Activated CD4-positive, CD25-positive, alpha-beta regulatory T cell treated with anti-CD3 and anti-CD28 coated beads, Interleukin-2, amount 50 U/mL, for 16 hours (primary cell): Measurements from ENCODE around the gene SSU72.

Experiments used
- DNase-seq: peaks from one replicate; pipeline ENCODE4 v3.0.0-alpha.2; 2020; ENCODE audit warnings: low read depth, low spot score

The SSU72 gene

DNA sequence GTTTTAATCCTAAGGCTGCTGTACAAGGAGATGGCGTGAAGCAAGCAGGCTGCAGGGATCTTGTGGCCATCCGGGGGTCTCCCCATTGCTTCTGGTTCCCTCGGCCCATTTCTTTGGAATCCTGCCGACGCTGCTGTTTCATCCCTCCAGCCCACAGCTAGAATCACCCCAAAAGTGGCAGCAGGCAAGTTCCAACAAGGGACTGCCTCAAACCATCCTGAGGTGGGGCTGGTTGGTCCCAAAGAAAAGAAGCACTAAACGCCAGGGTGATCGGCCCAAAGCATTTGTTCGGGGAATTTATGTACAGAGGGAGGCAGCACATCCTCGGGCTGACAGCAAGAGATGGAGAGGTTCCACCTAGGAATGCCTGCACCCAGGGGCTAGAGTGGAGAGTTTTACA is 36.1 kb upstream of the SSU72 start:
- no peak for DNase-seq

DNA sequence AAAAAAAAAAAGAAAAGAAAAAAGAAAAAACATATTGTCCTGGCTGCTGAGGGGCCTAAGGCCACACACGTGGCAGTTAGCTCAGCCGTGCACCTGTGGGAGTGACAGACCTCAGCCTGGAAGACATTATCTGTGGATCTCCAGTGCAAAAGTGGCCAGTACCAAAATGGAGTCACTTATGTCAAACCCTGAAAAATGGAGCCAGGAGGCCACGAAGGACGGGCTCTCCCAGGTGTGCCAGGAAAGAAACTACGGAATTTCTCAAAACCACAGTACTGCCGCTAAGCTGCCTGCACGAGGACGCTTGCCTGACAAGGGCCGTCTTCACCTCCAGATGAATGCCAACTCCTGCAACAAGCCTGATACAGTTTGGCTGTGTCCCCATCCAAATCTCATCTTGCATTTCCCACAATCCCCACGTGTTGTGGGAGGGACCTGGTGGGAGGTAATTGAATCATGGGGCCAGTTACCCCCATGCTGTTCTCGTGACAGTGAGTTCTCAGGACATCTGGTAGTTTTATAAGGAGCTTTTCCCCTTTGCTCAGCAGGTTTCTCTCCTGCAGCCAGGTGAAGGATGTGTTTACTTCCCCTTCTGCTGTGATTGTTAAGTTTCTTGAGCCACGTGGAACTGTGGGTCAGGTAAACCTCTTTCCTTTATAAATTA is 35.3 kb upstream of the SSU72 start:
- DNase-seq = no peak

DNA sequence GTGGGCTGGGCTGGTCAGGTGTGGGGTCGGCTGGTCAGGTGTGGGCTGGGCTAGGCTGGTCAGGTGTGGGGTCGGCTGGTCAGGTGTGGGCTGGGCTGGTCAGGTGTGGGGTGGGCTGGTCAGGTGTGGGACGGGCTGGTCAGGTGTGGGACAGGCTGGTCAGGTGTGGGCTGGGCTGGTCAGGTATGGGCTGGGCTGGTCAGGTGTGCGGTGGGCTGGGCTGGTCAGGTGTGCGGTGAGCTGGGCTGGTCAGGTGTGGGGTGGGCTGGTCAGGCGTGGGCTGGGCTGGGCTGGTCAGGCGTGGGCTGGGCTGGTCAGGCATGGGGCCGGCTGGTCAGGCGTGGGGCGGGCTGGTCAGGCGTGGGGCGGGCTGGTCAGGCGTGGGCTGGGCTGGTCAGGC is 31.6 kb upstream of the SSU72 start:
- no peak for DNase-seq

DNA sequence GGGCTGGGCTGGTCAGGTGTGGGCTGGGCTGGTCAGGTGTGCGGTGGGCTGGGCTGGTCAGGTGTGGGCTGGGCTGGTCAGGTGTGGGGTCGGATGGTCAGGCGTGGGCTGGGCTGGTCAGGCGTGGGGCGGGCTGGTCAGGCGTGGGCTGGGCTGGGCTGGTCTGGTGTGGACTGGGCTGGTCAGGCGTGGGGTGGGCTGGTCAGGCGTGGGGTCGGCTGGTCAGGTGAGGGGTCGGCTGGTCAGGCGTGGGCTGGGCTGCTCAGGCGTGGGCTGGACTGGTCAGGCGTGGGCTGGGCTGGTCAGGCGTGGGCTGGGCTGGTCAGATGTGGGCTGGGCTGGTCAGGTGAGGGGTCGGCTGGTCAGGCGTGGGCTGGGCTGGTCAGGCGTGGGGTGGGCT is 31.1 kb upstream of the SSU72 start:
- no peak for DNase-seq

DNA sequence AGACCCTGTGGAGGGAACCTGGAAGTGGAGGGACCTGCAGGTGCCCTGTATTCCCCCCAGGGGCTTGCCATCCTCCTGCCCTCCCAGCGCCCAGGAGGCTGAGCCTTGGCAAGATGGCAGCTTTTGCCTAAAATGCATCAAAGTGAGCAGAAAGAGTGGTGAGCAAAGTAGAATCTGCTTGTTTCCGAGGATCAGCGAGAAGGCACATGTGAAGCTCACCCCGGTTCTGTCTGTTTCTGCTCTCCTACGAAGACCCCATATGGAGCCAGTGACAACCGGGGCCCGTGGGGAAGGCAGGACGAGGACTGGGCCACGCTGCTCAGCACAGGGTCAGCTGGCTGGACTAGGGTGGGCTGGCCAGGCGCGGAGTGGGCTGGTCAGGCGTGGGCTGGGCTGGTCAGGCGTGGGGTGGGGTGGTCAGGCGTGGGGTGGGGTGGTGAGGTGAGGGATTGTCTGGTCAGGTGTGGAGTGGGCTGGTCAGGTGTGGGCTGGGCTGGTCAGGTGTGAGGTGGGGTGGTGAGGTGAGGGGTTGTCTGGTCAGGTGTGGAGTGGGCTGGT is 30.4 kb upstream of the SSU72 start:
- no peak for DNase-seq

DNA sequence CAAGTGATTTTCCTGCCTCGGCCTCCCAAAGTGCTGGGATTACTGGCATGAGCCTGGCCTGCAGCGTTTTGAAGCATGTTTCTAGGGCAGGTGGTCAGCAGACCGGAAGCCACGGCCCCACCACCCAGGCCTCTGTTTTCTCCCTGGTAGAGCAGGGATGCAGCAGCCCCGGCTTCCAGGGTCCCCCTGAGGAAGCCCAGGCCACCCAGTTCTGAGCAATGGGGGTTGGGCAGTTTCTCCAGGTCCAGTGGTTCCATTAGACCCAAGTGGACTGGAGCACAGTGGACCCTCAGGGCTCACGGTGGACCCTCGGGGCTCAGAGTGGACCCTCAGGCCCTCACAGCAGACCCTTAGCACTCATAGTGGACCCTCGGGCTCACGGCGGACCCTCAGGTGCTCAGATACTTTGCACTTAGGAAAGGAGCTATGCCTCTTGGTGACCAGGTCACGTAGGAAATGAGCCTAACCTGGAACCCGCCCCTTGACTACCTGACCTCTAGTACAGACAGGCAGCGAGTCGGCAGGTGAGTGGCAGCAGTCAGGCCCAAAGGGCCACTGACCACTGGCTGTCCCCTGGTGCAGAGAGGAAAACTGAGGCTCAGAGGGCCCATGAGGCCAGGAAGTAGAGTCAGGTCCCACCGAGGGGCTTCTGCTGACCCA is 29.8 kb upstream of the SSU72 start:
- DNase-seq = no peak

DNA sequence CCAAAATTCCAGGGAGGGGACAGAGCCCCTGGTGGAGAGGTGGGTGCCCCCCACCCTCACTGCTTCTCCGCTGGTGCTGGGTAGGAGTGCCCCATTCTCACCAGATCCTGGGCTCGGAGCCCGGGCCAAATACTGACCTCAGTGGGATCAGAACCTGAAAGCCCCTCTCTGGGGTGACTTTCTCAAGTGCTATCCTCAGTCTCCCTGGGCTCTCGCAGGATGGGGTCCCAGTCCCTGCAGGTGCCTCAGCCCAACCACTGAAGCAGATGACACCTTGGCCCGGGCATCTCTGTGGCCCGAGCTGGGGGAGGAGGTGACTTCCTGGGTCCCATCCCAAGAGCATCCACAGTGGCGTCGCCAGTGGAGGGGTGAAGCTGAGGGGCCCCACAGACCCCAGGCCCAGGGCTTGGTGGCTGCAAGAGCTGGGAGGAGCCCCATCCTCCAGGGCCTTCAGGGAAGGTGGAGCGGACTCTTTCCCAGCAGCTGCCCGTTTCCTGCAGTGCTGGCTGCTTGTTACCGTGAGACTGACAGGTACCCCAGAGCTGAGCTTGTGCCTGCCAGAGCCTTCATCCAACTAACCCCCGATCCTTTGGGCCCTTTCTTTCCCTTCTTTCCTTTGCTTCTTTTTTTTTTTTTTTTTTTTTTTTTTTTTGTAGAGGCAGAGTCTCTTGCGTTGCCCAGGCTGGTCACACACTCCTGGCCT is 29.2 kb upstream of the SSU72 start:
- no peak for DNase-seq

DNA sequence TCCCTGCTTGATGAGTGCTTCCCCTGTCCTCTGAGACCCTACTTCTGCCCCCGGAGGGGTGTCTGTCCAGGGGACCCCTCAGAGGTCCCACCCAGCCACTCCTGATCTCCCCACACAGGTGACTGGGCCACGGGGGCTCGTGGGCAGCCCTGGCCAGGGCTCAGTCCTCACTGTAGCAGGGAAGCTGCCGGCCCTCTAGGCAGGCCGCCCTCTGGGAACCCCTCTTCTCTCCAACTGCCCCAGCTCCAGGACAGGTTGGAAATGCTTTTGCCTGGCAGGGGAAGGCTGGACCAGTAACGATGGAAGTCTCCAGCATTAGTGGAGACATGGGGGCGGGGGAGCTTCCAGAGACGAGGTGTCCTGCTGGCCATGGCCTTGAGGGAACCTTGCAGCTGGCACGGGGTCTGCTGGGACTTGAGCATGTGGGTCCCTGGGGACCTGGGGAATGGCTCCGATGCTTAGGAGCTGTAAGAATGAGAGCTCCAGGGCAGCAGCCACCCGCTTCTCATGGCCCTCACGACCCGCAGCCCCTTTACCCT is 28.4 kb upstream of the SSU72 start:
- DNase-seq = no peak

DNA sequence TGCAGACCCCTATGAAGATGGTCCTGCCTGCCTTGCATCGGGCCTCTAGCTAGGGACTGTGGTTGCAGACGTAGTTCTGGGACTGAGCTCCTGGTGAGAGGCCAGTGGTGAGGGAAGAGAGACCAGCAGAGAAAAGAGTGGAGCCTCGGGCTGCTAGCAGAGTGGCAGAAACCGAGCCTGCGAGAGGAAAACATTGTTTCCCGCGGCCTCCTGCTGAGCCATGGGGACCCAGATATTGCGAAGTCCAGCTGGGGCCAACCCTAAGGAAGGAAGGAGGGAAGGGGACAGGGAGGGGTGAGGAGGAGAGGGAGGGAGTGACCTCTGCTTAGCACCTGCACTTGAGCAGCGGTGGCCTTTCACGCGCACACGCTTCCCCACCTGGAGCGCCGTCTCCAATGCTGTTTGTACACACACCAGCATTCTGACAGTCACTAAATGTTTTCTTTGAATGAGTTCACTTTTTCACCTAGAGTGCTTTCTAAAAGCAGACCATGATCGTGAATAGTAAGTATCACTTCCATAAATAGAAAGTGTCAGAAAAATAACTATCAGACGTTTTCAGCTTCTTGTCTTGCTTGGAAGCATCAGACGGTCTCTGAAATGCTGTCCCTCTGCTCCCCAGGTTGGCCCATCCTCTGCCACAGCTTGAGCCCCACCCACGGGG is 27.8 kb upstream of the SSU72 start:
- no peak for DNase-seq

DNA sequence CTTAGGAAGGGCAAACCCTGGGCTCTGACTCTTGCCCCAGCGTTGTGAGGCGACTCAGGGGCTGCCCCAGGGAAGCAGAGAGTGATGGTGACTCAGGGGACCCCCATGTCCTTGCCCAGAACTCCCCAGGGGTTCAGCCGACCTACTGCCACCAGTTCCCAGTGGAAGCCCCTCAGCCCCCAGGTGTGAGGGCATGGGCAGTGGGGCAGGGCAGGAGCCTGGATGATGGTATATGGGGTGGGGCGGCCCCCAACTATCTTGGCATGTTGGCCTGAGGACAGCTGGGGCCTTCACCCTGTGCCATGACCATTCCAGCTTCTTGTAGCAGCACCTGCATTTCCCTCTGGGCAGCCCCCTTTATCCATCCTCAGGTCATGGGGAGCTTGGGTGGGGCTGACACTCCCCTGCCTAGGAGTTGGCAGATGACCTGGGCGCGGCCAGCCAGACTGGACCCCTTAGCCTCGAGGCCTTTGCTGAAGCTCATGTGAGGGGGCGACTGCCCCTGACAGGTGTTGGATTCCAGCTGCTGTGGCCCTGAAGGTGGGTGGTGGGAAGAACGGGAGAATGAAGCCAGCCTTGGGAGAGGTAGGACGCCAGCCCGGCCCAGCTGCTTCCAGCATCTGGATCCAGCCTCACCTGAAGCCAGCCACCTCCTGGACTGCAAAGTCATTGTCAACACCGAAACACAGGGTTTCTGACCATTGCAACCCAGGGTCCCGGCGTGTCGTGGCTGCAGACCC is 27.1 kb upstream of the SSU72 start:
- no peak for DNase-seq

DNA sequence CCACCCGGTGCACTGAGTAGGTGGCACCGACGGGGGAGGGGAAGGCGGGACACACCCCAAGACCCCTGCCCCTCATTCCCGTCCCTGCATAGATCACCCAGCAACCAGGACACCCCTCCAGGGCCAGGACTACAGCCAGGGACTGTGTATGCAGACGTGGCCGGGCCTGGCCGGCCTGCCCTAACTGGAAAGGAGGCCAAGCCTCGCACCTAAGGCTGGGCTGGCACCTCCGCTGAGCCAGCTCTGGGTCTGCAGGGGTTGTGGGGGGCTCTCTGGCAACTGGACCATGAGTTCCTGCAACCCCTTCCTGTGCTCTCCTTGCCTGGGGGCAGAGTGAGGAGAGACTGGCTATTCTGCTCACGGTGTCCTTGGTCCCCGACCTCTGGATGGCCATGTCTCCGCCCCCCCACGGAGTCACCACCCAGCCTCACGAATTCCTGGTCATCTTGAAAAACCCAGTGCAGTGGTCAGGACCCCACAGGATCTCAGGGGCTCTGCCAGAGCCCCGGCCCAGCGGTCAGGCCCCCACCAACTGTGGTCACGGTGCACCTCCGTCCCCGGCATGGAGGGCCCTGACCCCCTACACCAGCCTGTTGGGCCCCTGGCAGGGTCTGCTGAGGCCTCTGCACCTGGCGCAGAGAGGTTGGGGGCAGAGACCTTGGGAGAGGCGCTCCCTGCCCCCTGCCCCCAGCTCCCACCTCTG is 26.3 kb upstream of the SSU72 start:
- DNase-seq = no peak

DNA sequence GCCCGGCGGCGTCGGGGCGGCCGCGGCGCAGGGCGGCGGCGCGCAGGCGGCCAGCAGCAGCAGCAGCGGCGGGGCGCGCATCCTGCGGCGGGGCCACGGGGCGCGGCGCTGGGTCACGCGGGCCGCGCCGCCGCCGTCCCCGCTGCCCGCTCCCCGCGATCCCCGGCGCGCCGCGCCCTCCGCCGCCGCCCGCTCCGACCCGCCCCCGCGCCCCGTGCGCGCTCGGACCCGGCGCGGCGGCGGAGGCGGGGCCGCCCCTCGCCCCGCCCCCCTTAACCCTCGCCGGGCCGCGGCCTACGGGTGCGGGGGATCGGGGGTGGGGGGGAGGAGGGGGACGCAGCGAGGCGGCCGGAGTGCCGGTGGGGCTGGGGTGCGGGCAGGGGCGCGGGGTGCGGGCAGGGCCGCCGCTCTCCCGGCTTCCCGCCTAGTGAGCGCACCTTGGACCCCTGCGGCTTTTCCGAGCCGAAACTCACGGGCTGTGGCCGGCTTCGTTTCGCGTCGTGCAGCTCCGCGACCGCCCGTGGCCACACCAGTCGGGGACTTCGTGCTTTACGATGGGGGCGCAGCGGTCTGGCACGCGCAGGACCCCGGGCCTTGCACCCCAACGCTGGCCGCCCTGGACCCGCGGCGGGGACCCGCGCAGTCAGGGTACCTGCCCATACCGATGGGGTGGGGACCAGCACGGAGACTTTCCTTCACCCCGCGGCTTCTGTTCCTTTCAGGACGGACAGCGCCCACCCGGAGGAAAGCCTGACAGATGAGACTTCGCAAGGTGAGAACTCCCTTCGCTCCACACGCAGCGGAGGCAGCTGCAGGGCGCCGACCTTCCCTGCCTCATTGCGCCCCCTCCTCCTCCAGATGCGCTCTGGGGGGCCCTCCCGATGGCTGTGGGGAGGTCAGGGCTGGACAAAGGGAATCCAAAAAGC is 25.5 kb upstream of the SSU72 start, which contains the start of gene FNDC10:
Gene FNDC10, minus strand, starts transcription at position 201 of the 926 bp plus-strand sequence. Its CDS starts 120 bp downstream, at position 81.
- no peak for DNase-seq

DNA sequence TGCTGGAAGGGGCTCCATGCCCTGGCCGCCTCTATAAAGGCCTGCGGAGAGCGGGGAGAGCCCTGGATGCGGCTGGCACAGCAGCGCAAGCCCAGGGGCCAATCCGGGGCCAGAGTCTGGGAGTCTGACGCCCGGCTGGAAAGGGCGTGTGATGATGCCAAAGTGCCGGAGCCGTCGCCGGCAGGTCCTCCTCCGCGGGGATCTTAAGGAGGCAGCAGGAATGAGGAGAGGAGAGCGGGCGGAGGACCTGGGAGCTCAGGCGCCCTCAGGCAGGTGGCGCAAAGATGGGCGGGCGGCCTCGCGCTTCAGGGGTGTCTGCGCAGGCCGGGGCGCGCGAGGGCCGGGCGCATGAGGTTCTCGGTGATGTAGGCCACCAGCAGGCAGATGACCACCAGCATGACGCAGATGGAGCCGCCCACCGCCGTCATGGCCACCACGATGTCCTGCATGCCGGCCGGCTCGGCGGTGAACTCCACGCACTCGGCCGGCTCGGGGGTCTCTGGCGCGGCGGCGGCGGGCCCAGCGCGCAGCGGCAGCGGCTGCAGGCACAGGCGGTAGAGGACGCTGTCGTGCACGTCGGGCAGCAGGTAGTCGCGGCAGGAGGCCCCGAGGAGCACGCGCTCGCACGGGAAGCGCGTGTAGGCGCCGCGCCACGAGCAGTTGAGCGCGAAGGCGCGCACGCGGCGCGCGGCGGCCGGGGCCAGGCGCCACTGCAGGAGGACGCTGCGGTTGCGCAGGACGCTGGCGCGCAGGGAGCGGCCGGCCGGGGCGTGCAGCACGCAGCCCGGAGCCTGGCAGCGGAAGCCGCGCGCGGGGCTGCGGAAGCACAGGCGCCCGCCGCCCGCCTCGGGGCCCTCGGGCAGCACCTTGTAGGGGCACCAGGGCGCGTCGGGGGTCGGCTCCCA is 24.6 kb upstream of the SSU72 start:
- no peak for DNase-seq

DNA sequence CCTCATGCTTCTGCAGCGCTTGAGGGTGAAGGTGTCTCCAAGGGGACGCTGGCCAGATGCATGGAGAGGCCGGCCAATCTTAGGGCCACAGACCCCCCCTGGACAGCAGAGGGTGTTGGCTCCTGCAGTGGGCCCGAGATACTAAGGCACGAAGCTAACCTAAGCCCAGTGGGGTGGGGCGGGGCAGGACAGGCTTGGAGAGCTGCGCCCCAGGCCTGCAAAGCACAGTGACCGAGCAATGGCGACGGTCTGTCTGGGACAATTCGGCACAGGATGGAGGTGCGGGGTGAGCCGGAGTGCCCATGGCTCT is 24.0 kb upstream of the SSU72 start:
- no peak for DNase-seq

DNA sequence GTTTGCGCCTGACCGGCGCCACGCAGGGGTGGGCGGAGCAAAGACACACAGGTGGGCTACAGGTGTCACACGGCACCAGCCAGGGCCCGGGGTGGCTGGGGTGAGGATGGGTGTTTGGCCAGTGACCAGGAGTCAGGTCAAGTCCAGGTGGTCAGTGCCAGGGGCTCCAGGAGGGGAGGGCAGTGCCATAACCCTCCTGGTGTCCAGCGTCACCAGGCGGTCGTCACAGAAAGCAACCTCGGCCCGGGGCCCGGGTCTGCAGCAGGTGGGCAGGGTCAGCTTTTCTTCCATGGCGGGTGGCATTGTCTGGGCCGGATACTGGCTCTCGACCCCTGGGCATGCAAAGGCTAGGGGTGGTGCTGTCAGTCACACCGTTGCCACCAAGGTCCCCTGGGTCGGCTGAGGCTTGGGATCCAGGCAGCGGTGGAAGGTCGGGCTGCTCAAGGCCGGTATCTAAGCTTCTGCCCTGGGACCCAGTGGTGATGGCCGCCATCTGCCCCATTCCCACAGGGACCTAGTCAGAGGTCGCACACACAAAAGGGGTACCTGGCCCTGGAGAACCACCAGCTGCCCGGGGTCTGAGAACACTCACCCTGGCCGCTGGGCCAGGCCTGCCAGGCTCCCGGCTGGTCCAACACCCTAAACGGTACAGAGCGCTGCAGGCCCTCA is 23.5 kb upstream of the SSU72 start:
- DNase-seq = no peak

DNA sequence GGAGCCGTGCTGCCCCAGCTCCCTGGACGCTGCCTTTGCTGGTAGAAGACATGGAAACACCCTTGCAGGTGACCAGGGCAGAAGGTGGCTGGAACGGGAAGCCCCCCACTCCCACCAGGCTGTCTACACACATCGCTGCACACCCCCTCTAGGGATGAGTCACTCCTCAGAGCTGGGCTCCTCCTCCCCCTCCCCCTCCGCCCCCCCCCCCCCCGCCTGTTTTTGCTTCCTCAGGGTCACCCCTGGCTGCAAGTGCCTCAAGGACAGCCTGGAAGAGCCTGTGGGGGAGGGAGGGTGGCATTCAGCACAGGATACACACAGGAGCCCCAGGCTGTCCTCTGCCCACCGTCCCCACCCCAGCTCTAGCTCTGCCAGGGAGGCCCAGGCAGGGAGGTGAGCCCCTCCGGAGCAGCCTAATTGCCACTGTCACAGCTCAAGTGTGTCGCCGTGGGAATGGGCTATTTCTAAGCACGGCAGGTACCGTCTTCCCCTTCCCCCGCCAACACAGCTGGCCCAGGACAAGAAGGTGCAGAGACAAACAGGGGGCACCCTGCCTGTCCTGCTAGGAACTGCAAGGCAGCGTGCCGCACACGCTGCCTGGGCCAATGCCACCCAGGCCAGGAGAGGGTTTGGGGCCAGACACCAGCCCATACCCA is 22.7 kb upstream of the SSU72 start:
- no peak for DNase-seq

DNA sequence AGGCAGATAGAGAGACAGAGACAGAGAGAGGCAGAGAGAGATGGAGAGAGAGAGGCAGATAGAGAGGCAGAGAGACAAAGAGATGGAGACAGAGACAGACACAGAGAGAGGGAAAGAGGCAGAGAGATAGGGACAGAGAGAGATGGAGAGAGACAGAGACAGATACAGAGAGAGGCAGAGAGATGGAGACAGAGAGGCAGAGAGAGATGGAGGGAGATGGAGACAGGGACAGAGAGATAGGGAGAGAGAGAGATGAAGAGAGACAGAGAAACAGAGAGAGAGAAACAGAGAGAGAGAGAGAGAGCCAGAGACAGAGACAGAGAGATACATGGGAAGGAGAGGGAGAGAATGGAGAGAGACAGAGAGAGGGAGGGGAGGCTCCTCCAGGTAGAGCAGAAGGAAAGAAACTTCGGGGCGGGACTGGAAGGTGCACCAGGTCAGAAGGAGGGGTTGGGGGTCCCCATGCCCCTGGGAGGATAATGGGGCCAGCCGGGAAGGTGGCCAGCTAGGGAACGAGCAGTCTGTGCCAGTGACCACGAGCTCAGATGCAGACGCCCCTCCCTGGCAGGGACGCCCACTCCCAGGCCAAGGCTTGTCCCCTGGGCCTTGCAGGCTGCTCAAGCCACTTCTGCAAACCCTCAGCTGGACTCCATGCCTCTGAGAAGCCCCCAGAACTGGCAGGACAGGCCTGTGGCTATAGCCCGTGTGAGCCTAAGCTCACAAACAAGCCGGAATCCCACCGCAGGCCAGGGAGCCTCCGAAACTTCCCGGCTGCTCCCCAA is 22.0 kb upstream of the SSU72 start:
- DNase-seq = no peak
